GM23338 (cell line): Measurements from ENCODE around the gene LILRA5.

ENCODE experiments used
- CREB1 ChIP-seq: fragments of 250-450 bp; sonication (Bioruptor Pico); IDR thresholded peaks from 2 replicates; pipeline ENCODE4 v1.5.0; 2020; ENCODE audit warnings: low read depth, mild to moderate bottlenecking, moderate library complexity
- CTCF ChIP-seq, 2 experiments: fragments of 200-600 bp in 1 of 2; sonication (generic) in 1 of 2; conservative IDR thresholded peaks; 2 replicates each; pipeline versions ENCODE4 v1.5.1 to v1.6.1; 2016 to 2017; ENCODE audit warnings: antibody characterized with exemption in 2 of 2, low read depth in 2 of 2, mild to moderate bottlenecking in 2 of 2, moderate library complexity in 1 of 2

GRCh38 chr19:54317965-54318240 is 4.9 kb upstream of the LILRA5 start:
- no peak for TF ChIP-seq CREB1 (CRISPR knock-in tag)
- no peak for TF ChIP-seq CTCF (conservative IDR thresholded peaks at IDR 0.05; ENCODE audit: low read depth in 2 of 2)
